Hepatocyte (in vitro differentiated cells): ENCODE results near the gene HDAC11.
"Not testable (repeated sequence)": the region's sequence is repeated elsewhere in the genome, so short reads cannot be mapped to it uniquely, and the experiment has no call there.

Experiments
- EZH2 ChIP-seq: fragments of 200-600 bp; sonication (generic); IDR thresholded peaks from 2 replicates; pipeline ENCODE4 v1.6.1; 2016; ENCODE audit warnings: antibody characterized with exemption, mild to moderate bottlenecking, borderline replicate concordance
- EZH2phosphoT487 ChIP-seq: fragments of 200-600 bp; sonication (generic); IDR thresholded peaks from one replicate; pipeline ENCODE4 v1.6.1; 2018; ENCODE audit warnings: antibody characterized with exemption, mild to moderate bottlenecking, low read depth, moderate library complexity; ENCODE audit not compliant: unreplicated experiment, severe bottlenecking
- TF ChIP-seq, protein P1 (sequence below): fragments of 200-600 bp; sonication (generic); IDR thresholded peaks from 2 replicates; pipeline ENCODE4 v1.5.1; 2016; ENCODE audit warnings: antibody characterized with exemption, mild to moderate bottlenecking; ENCODE audit not compliant: poor library complexity

DNA sequence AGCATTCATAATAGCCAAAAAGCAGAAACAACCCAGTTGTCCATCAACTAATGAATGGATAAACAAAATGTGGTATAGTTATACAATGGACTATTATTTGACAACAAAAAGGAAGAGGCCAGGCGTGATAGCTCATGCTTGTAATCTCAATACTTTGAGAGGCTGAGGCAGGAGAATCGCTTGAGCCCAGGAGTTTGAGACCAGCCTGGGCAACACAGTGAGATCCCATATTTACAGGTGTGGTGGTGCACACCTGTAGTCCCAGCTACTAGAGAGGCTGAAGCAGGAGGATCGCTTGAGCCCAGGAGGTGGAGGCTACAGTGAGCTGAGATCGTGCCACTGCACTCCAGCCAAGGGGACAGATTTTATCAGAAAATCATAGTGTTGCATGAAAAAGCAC, 43.9 kb upstream of the HDAC11 start:
- not testable (repeated sequence) for TF ChIP-seq EZH2, EZH2phosphoT487
- TF ChIP-seq, protein P1, sequence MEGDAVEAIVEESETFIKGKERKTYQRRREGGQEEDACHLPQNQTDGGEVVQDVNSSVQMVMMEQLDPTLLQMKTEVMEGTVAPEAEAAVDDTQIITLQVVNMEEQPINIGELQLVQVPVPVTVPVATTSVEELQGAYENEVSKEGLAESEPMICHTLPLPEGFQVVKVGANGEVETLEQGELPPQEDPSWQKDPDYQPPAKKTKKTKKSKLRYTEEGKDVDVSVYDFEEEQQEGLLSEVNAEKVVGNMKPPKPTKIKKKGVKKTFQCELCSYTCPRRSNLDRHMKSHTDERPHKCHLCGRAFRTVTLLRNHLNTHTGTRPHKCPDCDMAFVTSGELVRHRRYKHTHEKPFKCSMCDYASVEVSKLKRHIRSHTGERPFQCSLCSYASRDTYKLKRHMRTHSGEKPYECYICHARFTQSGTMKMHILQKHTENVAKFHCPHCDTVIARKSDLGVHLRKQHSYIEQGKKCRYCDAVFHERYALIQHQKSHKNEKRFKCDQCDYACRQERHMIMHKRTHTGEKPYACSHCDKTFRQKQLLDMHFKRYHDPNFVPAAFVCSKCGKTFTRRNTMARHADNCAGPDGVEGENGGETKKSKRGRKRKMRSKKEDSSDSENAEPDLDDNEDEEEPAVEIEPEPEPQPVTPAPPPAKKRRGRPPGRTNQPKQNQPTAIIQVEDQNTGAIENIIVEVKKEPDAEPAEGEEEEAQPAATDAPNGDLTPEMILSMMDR, result not testable (repeated sequence)
